ENCODE data around the gene ADAMTS20. TPM values are rescaled to one million over a fixed set of nuclear protein-coding genes. Genes with fewer than 3 reads are reported as not detected.

Gene ADAMTS20
- total RNA-seq, 3 donors from 2014 or later = not detected

DNA sequence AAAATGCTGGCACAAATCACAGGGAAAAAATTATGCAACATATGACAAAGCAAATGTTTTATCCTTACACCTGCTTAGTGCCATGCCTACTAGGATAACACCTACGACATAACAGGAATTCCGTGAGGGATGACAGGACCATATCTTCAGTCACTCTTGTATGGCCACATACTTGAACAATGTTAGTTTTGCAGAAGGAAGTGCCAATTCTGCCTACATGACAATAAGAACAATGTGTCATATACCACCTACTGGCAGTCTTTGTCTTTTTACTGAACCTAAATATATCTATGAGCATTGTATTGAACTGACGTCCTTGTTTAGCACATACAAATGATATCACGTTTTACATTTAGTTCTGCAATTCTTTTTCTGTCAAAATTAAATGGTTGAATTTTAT lies 234.0 kb downstream of the ADAMTS20 start:
- TF ChIP-seq, protein P1, sequence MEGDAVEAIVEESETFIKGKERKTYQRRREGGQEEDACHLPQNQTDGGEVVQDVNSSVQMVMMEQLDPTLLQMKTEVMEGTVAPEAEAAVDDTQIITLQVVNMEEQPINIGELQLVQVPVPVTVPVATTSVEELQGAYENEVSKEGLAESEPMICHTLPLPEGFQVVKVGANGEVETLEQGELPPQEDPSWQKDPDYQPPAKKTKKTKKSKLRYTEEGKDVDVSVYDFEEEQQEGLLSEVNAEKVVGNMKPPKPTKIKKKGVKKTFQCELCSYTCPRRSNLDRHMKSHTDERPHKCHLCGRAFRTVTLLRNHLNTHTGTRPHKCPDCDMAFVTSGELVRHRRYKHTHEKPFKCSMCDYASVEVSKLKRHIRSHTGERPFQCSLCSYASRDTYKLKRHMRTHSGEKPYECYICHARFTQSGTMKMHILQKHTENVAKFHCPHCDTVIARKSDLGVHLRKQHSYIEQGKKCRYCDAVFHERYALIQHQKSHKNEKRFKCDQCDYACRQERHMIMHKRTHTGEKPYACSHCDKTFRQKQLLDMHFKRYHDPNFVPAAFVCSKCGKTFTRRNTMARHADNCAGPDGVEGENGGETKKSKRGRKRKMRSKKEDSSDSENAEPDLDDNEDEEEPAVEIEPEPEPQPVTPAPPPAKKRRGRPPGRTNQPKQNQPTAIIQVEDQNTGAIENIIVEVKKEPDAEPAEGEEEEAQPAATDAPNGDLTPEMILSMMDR (IDR thresholded peaks at IDR 0.05) = no peak
- no peak for TF ChIP-seq POLR2AphosphoS5 (IDR thresholded peaks at IDR 0.05)
- no peak for TF ChIP-seq POLR2A (IDR thresholded peaks at IDR 0.05)
- Histone ChIP-seq H3K27me3 (no peaks in the 10 kb centered on the region), H3K36me3 (no peaks in the 10 kb centered on the region), H3K9me3 (no peaks in the 10 kb centered on the region), H3K27ac (no peak overlapping the region), H3K4me3 (no peak overlapping the region), H3K4me1 (no peaks in the 10 kb centered on the region)
- intact Hi-C loops (cut with DNase I; ENCODE audit: low total_unique reads) = no loop called here
- DNase-seq (ENCODE audit: low spot score in 2 of 2) = no peak

DNA sequence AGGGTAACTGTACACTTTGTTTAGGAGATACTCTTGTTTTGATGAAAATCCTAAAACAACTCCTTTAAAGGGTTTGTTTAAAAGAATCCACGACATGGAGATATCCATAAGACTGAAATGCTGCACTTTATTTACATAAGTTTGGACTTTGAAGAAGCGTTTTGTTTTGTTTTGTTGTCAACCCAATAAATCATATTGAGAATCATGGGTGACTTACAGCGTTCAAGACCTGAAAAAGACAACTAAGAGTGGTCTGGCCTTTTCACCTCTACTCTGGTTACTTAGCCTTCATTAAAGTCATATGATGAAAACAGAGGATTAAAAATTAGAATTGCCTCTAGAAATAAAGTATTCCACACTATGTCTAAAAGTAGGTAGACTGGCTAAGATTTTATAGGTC lies 234.8 kb downstream of the ADAMTS20 start:
- H3K4me3 ChIP-seq = no peak overlapping the region
- no peaks in the 10 kb centered on the region for H3K9me3 ChIP-seq
- H3K27me3 ChIP-seq = no peaks in the 10 kb centered on the region
- no peak overlapping the region for H3K27ac ChIP-seq
- no peaks in the 10 kb centered on the region for H3K4me1 ChIP-seq
- no peaks in the 10 kb centered on the region for H3K36me3 ChIP-seq
- DNase-seq (ENCODE audit: low spot score in 2 of 2) = no peak
- intact Hi-C loops (cut with DNase I; ENCODE audit: low total_unique reads) = no loop called here
- TF ChIP-seq, protein P1 (IDR thresholded peaks at IDR 0.05) = no peak
- TF ChIP-seq POLR2AphosphoS5 (IDR thresholded peaks at IDR 0.05) (no peak), POLR2A (IDR thresholded peaks at IDR 0.05) (no peak)

DNA sequence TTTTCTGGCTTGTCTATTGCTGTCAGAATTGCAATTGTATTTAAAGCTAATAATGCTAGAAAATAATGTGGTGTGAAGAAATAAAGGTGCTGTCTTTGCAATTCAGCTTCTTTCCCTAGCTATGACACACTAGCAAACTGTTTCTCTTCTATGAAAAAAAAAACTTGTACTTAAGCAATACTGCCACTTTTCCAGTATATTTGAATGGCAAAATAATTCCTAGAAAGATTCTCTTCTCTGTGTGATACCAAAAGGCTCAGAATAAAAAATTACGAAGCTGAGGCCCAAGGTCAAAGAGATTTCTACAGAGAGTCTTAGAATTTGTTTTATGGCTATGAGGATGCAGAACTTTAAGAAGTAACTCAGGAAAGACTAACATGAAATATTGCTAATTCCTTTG lies 235.5 kb downstream of the ADAMTS20 start:
- Histone ChIP-seq H3K9me3 (no peaks in the 10 kb centered on the region), H3K36me3 (no peaks in the 10 kb centered on the region), H3K27ac (no peak overlapping the region), H3K4me3 (no peak overlapping the region), H3K27me3 (no peaks in the 10 kb centered on the region), H3K4me1 (no peaks in the 10 kb centered on the region)
- intact Hi-C loops (cut with DNase I; ENCODE audit: low total_unique reads) = no loop called here
- DNase-seq (ENCODE audit: low spot score in 2 of 2) = no peak
- TF ChIP-seq POLR2A (IDR thresholded peaks at IDR 0.05) (no peak), POLR2AphosphoS5 (IDR thresholded peaks at IDR 0.05) (no peak)
- TF ChIP-seq, protein P1 (IDR thresholded peaks at IDR 0.05) = no peak

DNA sequence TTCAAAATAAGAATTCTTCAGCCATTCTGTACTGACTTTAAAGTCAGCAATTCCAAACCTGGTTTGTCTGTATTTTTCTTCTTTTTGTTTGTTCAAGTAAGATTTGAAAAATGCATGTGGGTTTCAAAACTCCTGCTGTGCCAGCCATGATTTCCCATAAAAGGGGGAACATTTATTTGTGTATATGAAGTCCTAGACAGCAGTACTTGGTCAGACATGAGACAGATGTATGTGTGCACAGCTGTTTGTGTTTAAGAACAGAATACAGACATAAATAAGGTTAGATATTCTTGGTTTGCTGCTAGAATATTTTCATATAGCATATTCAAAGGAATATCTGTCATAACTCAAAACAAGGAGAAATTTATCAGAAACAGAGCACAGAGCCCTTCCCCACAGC lies 236.0 kb downstream of the ADAMTS20 start:
- H3K9me3 ChIP-seq = no peaks in the 10 kb centered on the region
- no peaks in the 10 kb centered on the region for H3K4me1 ChIP-seq
- no peaks in the 10 kb centered on the region for H3K36me3 ChIP-seq
- H3K27ac ChIP-seq = no peak overlapping the region
- DNase-seq (ENCODE audit: low spot score in 2 of 2) = no peak
- no peak overlapping the region for H3K4me3 ChIP-seq
- intact Hi-C loops (cut with DNase I; ENCODE audit: low total_unique reads) = no loop called here
- H3K27me3 ChIP-seq = no peaks in the 10 kb centered on the region
- TF ChIP-seq, protein P1 (IDR thresholded peaks at IDR 0.05) = no peak
- no peak for TF ChIP-seq POLR2AphosphoS5 (IDR thresholded peaks at IDR 0.05)
- no peak for TF ChIP-seq POLR2A (IDR thresholded peaks at IDR 0.05)

DNA sequence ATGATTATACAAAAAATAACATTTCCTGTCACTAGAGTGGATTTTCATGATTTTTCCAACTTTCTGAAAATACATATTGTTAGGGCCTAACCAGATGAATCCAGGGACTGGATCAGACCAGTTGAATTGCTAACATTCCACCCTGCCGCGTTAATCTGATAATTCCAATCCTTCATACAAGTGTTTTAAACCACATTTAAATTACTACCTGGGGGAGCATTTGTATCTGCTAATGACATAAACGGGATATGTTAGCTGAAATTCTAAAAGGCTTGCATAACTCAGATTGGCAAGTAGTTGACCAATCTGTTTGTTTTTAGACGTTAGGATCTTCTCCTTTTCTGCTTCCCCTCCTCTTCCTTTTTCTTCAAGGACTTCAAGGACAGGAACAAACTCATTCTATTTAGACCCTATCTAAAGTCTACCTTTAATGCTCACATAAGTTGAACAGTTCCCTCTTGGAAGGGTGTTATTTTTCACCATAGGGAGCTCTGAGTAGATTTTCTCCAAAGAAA lies 239.0 kb downstream of the ADAMTS20 start:
- no peak for TF ChIP-seq POLR2AphosphoS5 (IDR thresholded peaks at IDR 0.05)
- TF ChIP-seq, protein P1 (IDR thresholded peaks at IDR 0.05) = no peak
- no peak for TF ChIP-seq POLR2A (IDR thresholded peaks at IDR 0.05)
- intact Hi-C loops (cut with DNase I; ENCODE audit: low total_unique reads) = no loop called here
- Histone ChIP-seq H3K9me3 (no peaks in the 10 kb centered on the region), H3K36me3 (no peaks in the 10 kb centered on the region), H3K27ac (no peak overlapping the region), H3K4me1 (no peaks in the 10 kb centered on the region), H3K27me3 (no peaks in the 10 kb centered on the region), H3K4me3 (no peak overlapping the region)
- no peak for DNase-seq (ENCODE audit: low spot score in 2 of 2)

Data from breast epithelium (tissue), 4 donors.